RWPE1 (cell line): ENCODE measurements around the gene INPP5F.

Source experiments
- CTCF ChIA-PET: fragments of 350-600 bp; sonication (Branson Sonifier 250); formaldehyde crosslinking; extraction: SDS; loops from one replicate; lab custom pipeline; 2021; lab: Yijun Ruan, JAX
- POLR2A ChIA-PET: fragments of 400-600 bp; formaldehyde crosslinking; extraction: SDS; loops from one replicate; lab custom pipeline; 2020; ENCODE audit warnings: antibody characterized with exemption; ENCODE audit not compliant: low non-redundant PET; lab: Yijun Ruan, JAX
- DNase-seq: peaks from one replicate; pipeline ENCODE4 v3.0.0; 2012; ENCODE audit warnings: low spot score
- H3K27ac ChIP-seq: fragments of 450-650 bp; 2 replicates; pipeline ENCODE4 v1.5.1; 2017
- CTCF ChIP-seq: fragments of 450-650 bp; conservative IDR thresholded peaks from 2 replicates; pipeline ENCODE4 v1.5.1; 2017; ENCODE audit warnings: low read depth, mild to moderate bottlenecking

INPP5F gene

GRCh38 chr10:119803264-119803663, 77.4 kb downstream of the INPP5F start:
- CTCF ChIA-PET: interaction anchor here (0.7 to 1.3 kb wide), 2 partner anchors 51 to 53 kb away, joined by 3 to 13 read pairs; no protein-coding TSS in a partner anchor
- no peak overlapping the region for H3K27ac ChIP-seq
- TF ChIP-seq CTCF: no peak
- DNase-seq: no peak
- POLR2A ChIA-PET: no interaction called here

- TF ChIP-seq CTCF: no peak
- ChIA-PET POLR2A (no interaction called here), CTCF (interaction anchor here (0.6 to 1.1 kb wide), 3 partner anchors 10 to 55 kb away, joined by 3 to 8 read pairs (median 3); no protein-coding TSS in a partner anchor)
- DNase-seq: no peak
- no peak overlapping the region for H3K27ac ChIP-seq
Measured at GRCh38 chr10:119805702-119806230, 79.9 kb downstream of the INPP5F start.

- no peak for DNase-seq
- no peak overlapping the region for H3K27ac ChIP-seq
- TF ChIP-seq CTCF: no peak
- ChIA-PET POLR2A (no interaction called here), CTCF (interaction anchor here (0.9 kb wide), 1 partner anchor 9 kb away, joined by 8 read pairs; no protein-coding TSS in a partner anchor)
Measured at GRCh38 chr10:119806334-119807130, 80.7 kb downstream of the INPP5F start.

GRCh38 chr10:119807960-119808697, 82.3 kb downstream of the INPP5F start:
- POLR2A ChIA-PET: no interaction called here
- CTCF ChIA-PET: interaction anchor here (0.5 kb wide), 1 partner anchor 1907 kb away, joined by 3 read pairs; no protein-coding TSS in a partner anchor
- H3K27ac ChIP-seq: no peak overlapping the region
- DNase-seq: no peak
- TF ChIP-seq CTCF: no peak

- ChIA-PET CTCF (interaction anchor here (0.6 to 1.2 kb wide), 2 partner anchors 75 to 182 kb away, joined by 3 read pairs; no protein-coding TSS in a partner anchor), POLR2A (no interaction called here)
- no peak for DNase-seq
- no peak overlapping the region for H3K27ac ChIP-seq
- no peak for TF ChIP-seq CTCF
Measured at GRCh38 chr10:119811122-119811521, 85.3 kb downstream of the INPP5F start.

GRCh38 chr10:119812684-119813083, 86.8 kb downstream of the INPP5F start:
- TF ChIP-seq CTCF: no peak
- ChIA-PET CTCF (interaction anchor here (0.7 to 1.5 kb wide), 3 partner anchors 62 to 168 kb away, joined by 3 to 9 read pairs (median 5); no protein-coding TSS in a partner anchor), POLR2A (no interaction called here)
- DNase-seq: no peak
- H3K27ac ChIP-seq: no peak overlapping the region
